ENCODE data around the gene WASF3.

WASF3 gene

DNA sequence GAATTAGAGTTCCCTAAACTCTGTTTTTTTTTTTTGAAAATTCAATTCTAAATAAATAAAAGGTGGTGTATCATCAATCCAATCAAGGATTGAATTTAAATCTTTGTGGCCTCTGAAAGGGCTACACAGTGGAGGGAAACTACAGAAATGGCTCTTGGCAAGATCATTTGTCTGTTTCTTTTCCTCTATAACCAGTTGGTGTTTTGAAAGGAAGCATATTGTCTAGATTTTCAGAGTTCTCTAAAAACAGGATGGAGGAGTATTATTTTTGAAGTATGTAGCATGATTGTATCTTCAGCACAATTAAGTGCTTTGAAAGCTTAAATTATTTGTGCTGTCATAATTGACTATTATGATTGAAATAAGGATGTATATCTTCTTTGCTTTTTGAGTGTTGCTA is 29.8 kb downstream of the WASF3 start:
- Histone ChIP-seq H3K27ac (no peak overlapping the region), H3K27me3 (no peaks in the 10 kb centered on the region), H3K9me3 (no peaks in the 10 kb centered on the region), H3K4me3 (ENCODE audit: low read depth in 1 of 2, low read length in 1 of 2) (no peak overlapping the region), H3K36me3 (no peaks in the 10 kb centered on the region), H3K4me1 (ENCODE audit: control insufficient read depth in 1 of 2, insufficient read depth in 1 of 2, low read depth in 1 of 2, low read length in 1 of 2) (no peaks in the 10 kb centered on the region)
- no peak for TF ChIP-seq CTCF (IDR thresholded peaks at IDR 0.05)

DNA sequence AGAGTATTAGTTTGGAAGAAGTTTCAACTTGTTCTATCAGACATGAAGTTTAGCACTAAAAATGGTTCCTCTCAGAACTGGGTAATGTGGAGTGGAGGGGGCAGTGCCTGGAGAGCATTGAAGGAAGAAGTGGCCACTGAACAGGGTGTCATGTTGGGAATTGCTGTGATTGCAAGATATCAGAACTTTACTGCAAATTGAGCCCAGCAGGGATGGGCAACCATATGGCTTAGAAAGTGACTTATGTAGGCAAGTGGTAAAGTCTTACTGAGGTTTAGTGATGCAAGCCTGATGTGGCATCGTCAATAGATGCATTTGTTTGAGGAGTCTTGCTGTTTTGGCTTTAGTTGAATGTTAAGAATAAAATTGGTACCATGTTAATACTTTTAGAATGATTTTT is 31.7 kb downstream of the WASF3 start:
- no peak overlapping the region for H3K4me3 ChIP-seq (ENCODE audit: low read depth in 1 of 2, low read length in 1 of 2)
- H3K27me3 ChIP-seq: no peaks in the 10 kb centered on the region
- no peak overlapping the region for H3K27ac ChIP-seq
- no peaks in the 10 kb centered on the region for H3K4me1 ChIP-seq (ENCODE audit: control insufficient read depth in 1 of 2, insufficient read depth in 1 of 2, low read depth in 1 of 2, low read length in 1 of 2)
- no peaks in the 10 kb centered on the region for H3K36me3 ChIP-seq
- TF ChIP-seq CTCF (IDR thresholded peaks at IDR 0.05): no peak
- no peaks in the 10 kb centered on the region for H3K9me3 ChIP-seq

- H3K36me3 ChIP-seq: no peaks in the 10 kb centered on the region
- no peak for TF ChIP-seq CTCF (IDR thresholded peaks at IDR 0.05)
- no peak overlapping the region for H3K4me3 ChIP-seq (ENCODE audit: low read depth in 1 of 2, low read length in 1 of 2)
- H3K9me3 ChIP-seq: no peaks in the 10 kb centered on the region
- no peaks in the 10 kb centered on the region for H3K4me1 ChIP-seq (ENCODE audit: control insufficient read depth in 1 of 2, insufficient read depth in 1 of 2, low read depth in 1 of 2, low read length in 1 of 2)
- no peaks in the 10 kb centered on the region for H3K27me3 ChIP-seq
- no peak overlapping the region for H3K27ac ChIP-seq
These were observed 32.3 kb downstream of the WASF3 start for GRCh38 chr13:26589754-26590153.

GRCh38 chr13:26590379-26590778 is 32.9 kb downstream of the WASF3 start:
- Histone ChIP-seq H3K4me3 (ENCODE audit: low read depth in 1 of 2, low read length in 1 of 2) (no peak overlapping the region), H3K27ac (no peak overlapping the region)

GRCh38 chr13:26590951-26591350 is 33.5 kb downstream of the WASF3 start:
- no peak for TF ChIP-seq CTCF (IDR thresholded peaks at IDR 0.05)

More at GRCh38 chr13:26590379-26590778, 32.9 kb downstream of the WASF3 start:
- no peaks in the 10 kb centered on the region for H3K36me3 ChIP-seq
- H3K4me1 ChIP-seq (ENCODE audit: control insufficient read depth in 1 of 2, insufficient read depth in 1 of 2, low read depth in 1 of 2, low read length in 1 of 2): no peaks in the 10 kb centered on the region
- H3K27me3 ChIP-seq: no peaks in the 10 kb centered on the region
- no peaks in the 10 kb centered on the region for H3K9me3 ChIP-seq
- no peak for TF ChIP-seq CTCF (IDR thresholded peaks at IDR 0.05)

DNA sequence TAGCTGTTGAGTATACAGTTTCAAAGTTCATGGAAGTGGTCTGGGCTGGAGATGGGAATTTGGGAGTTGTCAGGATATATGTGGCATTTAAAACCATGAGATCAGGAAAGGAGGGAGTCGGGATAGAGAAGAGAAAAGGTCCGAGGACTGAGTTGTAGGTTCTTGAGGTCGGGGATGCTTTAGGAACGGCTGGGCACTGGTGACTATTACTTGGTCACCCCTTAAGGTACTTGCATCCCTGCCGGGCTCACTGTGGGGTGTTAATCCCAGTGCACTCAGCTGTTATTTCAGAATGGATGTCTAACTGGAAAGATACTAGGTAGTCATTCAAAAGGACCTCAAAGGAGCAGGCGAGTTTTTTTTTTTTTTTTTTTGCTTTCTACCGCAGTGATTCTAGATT is 34.2 kb downstream of the WASF3 start:
- Histone ChIP-seq H3K9me3 (no peaks in the 10 kb centered on the region), H3K27ac (no peak overlapping the region), H3K27me3 (no peaks in the 10 kb centered on the region), H3K4me1 (ENCODE audit: control insufficient read depth in 1 of 2, insufficient read depth in 1 of 2, low read depth in 1 of 2, low read length in 1 of 2) (no peaks in the 10 kb centered on the region), H3K4me3 (ENCODE audit: low read depth in 1 of 2, low read length in 1 of 2) (no peak overlapping the region), H3K36me3 (no peaks in the 10 kb centered on the region)
- TF ChIP-seq CTCF (IDR thresholded peaks at IDR 0.05): no peak

More at GRCh38 chr13:26590951-26591350, 33.5 kb downstream of the WASF3 start:
- H3K27ac ChIP-seq: no peak overlapping the region
- no peak overlapping the region for H3K4me3 ChIP-seq (ENCODE audit: low read depth in 1 of 2, low read length in 1 of 2)
- H3K36me3 ChIP-seq: no peaks in the 10 kb centered on the region
- no peaks in the 10 kb centered on the region for H3K4me1 ChIP-seq (ENCODE audit: control insufficient read depth in 1 of 2, insufficient read depth in 1 of 2, low read depth in 1 of 2, low read length in 1 of 2)
- no peaks in the 10 kb centered on the region for H3K9me3 ChIP-seq
- H3K27me3 ChIP-seq: no peaks in the 10 kb centered on the region
